ENCODE results near the gene DOK3. TPM values are rescaled to one million over a fixed set of nuclear protein-coding genes. Genes with fewer than 3 reads are reported as not detected.

The DOK3 gene
- total RNA-seq, 6 experiments from 2014 or later, result 2.5 to 6.6 (median 3.9) TPM

DNA sequence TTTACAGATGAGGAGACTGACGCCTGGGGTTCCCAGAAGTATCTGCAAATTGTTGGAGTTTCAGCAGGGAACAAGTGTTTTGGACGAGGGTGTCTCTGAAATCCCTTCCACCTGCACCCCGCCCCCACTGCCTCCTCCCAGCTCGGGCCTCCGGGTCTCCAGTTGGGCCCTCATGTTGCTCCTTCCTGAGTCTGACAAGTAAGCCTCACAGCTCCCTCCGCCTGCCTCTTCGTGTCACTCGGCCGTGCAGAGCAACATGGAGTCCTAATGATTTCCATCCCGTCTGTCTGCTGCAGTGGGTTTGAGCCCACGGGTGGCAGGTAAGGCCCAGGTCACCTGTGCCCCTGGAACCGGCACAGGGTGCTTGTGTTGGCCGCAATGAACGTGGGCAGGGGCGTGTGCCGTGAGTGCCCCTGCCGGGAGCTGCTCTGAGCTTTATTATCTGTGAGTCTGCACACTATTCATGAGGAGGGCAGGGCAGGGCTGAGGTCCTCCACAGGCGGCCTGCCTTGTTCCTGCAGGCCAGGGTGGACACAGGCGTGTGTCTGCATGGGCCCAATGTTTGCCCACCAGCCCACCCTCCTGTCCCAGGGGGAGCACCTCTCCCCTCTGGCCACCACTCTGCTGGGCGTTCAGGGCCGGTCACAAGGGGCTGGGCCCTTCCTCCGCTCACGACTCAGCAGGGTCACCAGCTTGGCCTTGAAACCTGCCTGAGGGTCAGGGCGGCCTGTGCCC is 6.1 kb downstream of the DOK3 start:
- no peak overlapping the region for H3K4me3 ChIP-seq
- intact Hi-C loops (cut with DNase I), result loop anchor here in 1 of 2 donors (5.0 kb wide), 1 partner anchor 111 kb away; no protein-coding TSS in a partner anchor
- 55% methylated on average over 7 of the region's 24 CpGs for WGBS (ENCODE audit: insufficient coverage, low coverage, low lambda C conversion rate, missing lambda C conversion rate)
- DNase-seq (no peak), ATAC-seq (no peak)
- no peaks in the 10 kb centered on the region for H3K4me1 ChIP-seq
- H3K9me3 ChIP-seq, result no peaks in the 10 kb centered on the region
- no peaks in the 10 kb centered on the region for H3K36me3 ChIP-seq
- no peaks in the 10 kb centered on the region for H3K27me3 ChIP-seq
- no peak for TF ChIP-seq POLR2A (IDR thresholded peaks at IDR 0.05)
- TF ChIP-seq CTCF (IDR thresholded peaks at IDR 0.05), result no peak
- H3K27ac ChIP-seq, result no peak overlapping the region

DNA sequence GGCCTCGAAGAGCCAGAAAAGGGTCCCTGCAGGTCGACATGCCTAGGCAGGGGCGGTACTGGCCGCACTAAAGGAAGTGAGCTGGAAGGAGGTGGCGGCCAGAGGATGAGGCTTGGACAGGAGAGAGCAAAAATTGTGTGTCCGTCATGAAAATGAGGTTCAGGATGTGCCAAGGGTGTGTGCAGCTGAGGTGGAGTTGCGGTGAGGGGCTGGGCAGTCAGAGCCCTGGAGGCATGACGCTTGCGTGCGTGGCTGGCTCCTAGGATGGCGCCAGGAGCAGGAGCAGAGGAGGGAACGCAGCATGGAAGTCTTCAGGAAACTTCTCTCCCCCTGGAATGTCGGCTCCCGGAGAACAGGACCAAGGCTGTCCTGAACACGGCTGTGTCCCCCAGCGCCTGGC is 6.7 kb downstream of the DOK3 start:
- intact Hi-C loops (cut with DNase I), result loop anchor here in 1 of 2 donors (5.0 kb wide), 1 partner anchor 111 kb away; no protein-coding TSS in a partner anchor
- no peaks in the 10 kb centered on the region for H3K4me1 ChIP-seq
- no peaks in the 10 kb centered on the region for H3K27me3 ChIP-seq
- no peak for ATAC-seq
- no peak overlapping the region for H3K4me3 ChIP-seq
- no peaks in the 10 kb centered on the region for H3K36me3 ChIP-seq
- no peak overlapping the region for H3K27ac ChIP-seq
- H3K9me3 ChIP-seq, result no peaks in the 10 kb centered on the region
- no peak for TF ChIP-seq CTCF (IDR thresholded peaks at IDR 0.05)
- no peak for TF ChIP-seq POLR2A (IDR thresholded peaks at IDR 0.05)
- 70% methylated on average over 9 of the region's 16 CpGs for WGBS (ENCODE audit: insufficient coverage, low coverage, low lambda C conversion rate, missing lambda C conversion rate)
- no peak for DNase-seq

GRCh38 chr5:177501874-177502678 is 7.5 kb downstream of the DOK3 start:
- H3K36me3 ChIP-seq, result no peaks in the 10 kb centered on the region
- intact Hi-C loops (cut with DNase I), result loop anchor here in 1 of 2 donors (5.0 kb wide), 1 partner anchor 110 kb away; no protein-coding TSS in a partner anchor
- no peak for ATAC-seq
- H3K27me3 ChIP-seq, result no peaks in the 10 kb centered on the region
- no peak overlapping the region for H3K4me3 ChIP-seq
- TF ChIP-seq POLR2A (IDR thresholded peaks at IDR 0.05) (no peak), CTCF (IDR thresholded peaks at IDR 0.05) (no peak)
- DNase-seq, result no peak
- H3K27ac ChIP-seq, result no peak overlapping the region
- H3K9me3 ChIP-seq, result no peaks in the 10 kb centered on the region
- no peaks in the 10 kb centered on the region for H3K4me1 ChIP-seq
- WGBS (ENCODE audit: insufficient coverage, low coverage, low lambda C conversion rate, missing lambda C conversion rate), result 59% methylated on average over 9 of the region's 9 CpGs

DNA sequence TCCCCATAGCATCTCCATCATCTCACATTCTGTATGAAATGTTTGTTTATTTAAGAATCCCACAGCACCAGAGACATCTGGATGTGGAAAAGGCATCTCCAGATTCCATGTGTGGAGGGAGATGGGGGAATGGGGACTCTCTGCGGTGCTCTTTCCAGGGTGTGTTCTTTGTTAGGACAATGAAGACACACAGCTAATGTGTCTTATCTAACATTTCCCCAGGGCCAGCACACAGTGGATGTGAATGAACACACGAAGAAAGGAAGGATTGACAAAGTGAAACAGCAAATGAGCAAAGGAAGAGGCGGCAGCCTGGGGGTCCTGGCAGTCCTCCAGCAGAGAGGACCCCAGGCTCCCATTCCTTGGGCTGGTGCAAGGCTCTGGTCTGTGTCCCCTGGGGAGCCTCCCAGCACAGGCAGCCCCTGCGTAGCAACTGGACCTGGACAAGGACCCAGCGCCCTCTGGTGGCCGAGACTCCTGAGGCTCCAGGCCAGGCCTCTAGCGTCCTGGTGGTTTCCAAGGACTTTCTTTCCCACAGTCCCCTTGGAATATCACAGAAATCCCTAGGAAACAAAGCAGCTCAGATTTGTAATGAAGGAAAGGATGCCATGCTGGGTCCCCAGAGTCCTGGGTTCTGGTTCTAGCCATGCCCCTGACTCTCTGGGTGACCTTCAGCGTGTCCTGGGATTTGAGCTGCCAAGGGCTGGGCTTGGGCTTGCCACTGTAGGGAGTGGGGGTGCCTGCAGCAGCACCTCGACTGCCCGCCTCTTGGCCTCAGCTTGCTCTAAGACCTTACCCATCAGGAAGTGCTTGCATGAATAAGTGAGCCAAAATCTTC is 8.7 kb downstream of the DOK3 start:
- no peaks in the 10 kb centered on the region for H3K27me3 ChIP-seq
- DNase-seq (peak; percentile 89 to 94 (median 90)), ATAC-seq (peak; percentile 50 to 60 (median 54))
- intact Hi-C loops (cut with DNase I), result loop anchor here in 1 of 2 donors (5.0 kb wide), 1 partner anchor 109 kb away; no protein-coding TSS in a partner anchor
- WGBS (ENCODE audit: insufficient coverage, low coverage, low lambda C conversion rate, missing lambda C conversion rate), result 10% methylated on average over 5 of the region's 10 CpGs
- H3K27ac ChIP-seq, result no peak overlapping the region
- TF ChIP-seq CTCF (IDR thresholded peaks at IDR 0.05), result peak; percentile 81 to 97 (median 96)
- TF ChIP-seq POLR2A (IDR thresholded peaks at IDR 0.05), result no peak
- H3K36me3 ChIP-seq, result no peaks in the 10 kb centered on the region
- no peak overlapping the region for H3K4me3 ChIP-seq
- H3K4me1 ChIP-seq, result no peaks in the 10 kb centered on the region
- H3K9me3 ChIP-seq, result no peaks in the 10 kb centered on the region
